Urothelium cell line (cell line): ENCODE results near the gene TAF4.

Source experiments
- DNase-seq: peaks from one replicate; pipeline ENCODE4 v3.0.0; 2011; ENCODE audit warnings: low spot score, mixed read lengths
- FAIRE-seq: peaks from 2 replicates; lab custom pipeline; 2011; peaks lifted over from hg19 to GRCh38; lab: Jason Lieb, UNC

TAF4 gene

GRCh38 chr20:61968036-61968810 is 97.5 kb downstream of the TAF4 start:
- DNase-seq (no peak), FAIRE-seq (no peak)

- DNase-seq: no peak
- FAIRE-seq: no peak
Measured at GRCh38 chr20:61967300-61967699, 98.4 kb downstream of the TAF4 start.

DNA sequence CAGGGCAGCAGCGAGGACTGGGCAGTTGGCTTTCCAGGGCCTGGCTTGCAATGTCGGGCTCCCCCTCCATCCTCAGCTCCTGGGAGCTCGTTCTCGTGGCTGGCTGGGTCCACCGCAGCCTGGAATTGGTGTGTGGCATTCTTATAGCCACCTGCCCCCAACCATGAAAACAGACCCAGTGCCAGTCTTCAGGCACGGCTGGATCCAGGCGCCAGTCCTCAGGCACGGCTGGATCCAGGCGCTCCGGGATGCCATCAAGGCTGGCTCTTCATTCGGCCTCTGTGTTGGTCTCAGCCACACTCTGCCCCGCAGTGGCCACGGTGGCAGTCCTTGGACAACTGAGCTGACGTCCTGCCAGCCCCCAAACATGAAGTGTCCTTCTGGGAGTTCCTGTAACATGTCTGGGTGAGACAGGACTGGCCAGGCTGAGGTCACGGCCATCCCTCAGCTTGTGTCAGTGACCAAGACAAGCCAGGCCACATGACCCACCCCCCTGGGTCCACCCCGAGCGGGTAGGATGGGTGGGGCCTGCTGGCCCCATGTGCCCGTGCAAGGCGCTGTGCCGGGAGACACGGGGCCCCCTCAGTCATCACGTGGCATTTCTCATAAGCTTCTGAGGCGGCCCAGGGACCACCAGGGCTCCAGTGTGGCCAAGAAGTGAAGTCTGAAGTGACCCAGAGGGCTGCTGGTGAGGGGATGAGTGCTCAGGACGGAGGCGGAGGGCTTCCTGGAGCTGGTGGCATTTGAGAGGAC is 99.0 kb downstream of the TAF4 start:
- FAIRE-seq: peak; percentile 32
- no peak for DNase-seq

DNA sequence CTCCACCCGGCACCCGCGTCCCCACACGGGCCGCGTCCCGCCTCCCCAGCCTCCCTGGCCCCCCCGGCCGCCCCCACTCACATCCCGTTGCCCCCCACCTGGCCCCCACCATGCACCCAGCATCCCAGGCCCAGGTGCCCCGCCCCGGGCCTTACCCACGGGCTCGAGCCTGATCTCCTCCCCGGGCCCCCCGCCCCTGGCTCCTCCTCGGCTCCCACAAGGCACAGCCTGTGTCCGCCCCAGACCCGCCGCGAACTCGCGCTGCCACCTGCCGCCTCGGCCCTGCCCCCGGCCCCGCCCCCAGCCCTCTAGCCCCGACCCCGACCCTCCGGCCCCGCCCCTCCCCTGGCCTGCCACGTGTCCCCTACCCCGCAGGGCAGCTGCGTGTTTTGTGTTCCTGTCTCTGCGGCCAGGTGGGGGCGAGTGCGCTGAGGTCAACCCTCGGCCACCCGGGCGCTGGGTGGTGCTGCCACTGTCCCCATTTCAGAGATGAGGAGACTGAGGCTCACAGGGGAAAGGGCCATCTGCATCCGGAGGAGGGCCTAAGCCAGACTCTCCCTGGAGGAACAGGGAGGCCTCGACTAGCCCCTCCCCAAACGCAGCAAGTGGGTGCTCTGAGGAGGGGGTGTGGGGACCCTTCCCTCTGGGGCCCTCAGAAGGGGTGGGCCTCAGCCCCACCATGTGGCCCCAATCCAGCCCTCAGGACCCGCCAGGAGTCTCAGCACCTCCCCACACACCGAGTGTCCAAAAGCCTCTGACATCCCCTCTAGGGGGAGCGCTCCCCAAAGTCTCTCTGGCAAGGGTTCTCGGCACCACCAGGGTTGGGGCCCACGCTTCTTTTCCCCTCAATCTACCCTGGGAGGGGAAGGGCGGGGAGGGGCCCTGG is 99.8 kb downstream of the TAF4 start:
- no peak for FAIRE-seq

GRCh38 chr20:61964675-61965605 is 100.7 kb downstream of the TAF4 start:
- FAIRE-seq (no peak), DNase-seq (no peak)

More for the DNA sequence above, 99.8 kb downstream of the TAF4 start:
- no peak for DNase-seq

- DNase-seq (no peak), FAIRE-seq (no peak)
Measured at GRCh38 chr20:61963885-61964674, 101.6 kb downstream of the TAF4 start.

- no peak for DNase-seq
- no peak for FAIRE-seq
Measured at GRCh38 chr20:61963149-61963548, 102.5 kb downstream of the TAF4 start.

DNA sequence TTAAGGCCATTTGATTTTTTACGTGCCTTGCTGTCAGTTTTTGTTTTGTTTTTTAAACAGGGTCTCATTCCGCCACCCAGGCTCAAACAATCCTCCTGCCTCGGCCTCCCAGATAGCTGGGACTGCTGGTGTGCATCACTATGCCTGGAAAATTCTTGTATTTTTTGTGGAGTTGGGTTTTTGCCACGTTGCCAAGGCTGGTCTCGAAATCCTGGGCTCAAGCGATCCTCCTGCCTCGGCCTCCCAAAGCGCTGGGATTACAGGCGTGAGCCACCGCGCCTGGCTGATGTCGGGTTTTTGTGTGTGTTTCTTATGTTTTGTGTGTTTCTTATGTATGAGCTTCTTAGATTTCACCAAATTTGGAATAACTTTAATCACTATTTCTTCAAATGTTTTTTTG is 104.8 kb downstream of the TAF4 start:
- FAIRE-seq (no peak), DNase-seq (no peak)

- DNase-seq (no peak), FAIRE-seq (no peak)
Measured at GRCh38 chr20:61958773-61959700, 106.6 kb downstream of the TAF4 start.

DNA sequence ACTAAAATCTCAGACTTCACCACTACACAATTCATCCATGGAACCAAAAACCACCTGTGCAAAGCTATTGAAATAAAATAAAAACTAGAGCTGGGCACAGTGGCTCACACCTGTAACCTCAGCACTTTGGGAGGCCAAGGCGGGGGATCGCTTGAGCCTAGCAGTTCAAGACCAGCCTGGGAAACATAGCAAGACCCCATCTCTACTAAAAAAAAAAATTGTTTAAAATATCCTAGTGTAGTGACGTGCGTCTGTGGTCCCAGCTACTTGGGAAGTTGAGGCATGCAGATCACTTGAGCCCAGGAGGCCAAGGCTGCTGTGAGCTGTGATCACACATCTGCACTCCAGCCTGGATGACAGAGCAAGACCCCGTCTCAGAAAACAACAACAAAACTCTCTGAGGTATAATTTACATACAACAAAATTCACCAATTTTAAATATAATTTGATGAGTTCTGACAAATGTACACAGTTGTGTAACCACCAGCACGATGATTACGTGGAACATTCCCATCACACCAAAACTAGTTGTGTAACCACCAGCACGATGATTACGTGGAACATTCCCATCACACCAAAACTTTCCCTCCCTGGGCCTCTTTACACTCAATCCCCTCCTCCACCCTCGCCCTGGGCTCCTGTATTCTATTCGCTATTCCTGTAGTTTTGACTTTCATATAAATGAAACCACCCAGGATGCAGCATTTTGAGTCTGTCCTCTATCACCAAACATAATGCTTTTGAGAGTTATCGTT is 107.5 kb downstream of the TAF4 start:
- DNase-seq (no peak), FAIRE-seq (no peak)

DNA sequence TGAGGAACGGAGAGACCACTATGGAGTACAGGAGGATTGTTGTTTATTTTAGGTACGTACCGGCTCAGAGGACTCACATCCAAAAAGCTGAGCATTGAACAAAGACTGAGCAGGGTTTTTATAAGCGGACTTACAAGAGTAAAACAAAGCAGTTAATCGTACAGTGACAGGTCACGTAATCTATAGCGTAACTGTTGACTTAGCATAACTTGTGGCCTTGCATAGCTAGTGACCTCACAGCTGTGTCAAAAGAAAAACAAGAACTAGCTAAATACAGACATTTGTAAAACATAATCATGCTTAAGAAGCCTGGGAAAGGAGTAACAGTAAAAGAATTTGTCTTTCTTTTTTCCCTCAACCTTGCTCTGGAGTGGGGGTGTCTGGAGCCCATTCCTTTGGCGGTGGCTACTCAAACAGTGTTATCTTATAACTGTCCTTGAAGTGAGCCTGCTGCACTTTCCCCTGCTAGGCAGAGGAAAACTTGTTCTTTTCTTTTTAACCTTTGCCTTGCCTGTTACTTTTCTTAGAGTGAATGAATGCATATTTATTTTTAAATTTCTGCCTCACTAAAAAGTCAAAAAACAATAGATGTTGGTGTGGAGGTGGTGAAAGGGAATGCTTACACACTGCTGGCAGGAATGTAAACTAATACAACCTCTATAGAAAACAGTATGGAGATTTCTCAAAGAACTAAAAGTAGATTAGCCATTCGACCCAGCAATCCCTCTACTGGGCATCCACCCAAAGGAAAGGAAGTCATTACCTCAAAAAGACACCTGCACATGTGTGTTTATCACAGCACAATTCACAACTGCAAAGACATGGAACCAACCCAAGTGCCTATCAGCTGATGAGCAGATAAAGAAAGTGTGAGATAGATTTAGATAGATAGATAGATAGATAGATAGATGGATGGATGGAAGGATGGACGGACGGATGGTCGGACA is 109.0 kb downstream of the TAF4 start:
- FAIRE-seq: no peak
- no peak for DNase-seq

DNA sequence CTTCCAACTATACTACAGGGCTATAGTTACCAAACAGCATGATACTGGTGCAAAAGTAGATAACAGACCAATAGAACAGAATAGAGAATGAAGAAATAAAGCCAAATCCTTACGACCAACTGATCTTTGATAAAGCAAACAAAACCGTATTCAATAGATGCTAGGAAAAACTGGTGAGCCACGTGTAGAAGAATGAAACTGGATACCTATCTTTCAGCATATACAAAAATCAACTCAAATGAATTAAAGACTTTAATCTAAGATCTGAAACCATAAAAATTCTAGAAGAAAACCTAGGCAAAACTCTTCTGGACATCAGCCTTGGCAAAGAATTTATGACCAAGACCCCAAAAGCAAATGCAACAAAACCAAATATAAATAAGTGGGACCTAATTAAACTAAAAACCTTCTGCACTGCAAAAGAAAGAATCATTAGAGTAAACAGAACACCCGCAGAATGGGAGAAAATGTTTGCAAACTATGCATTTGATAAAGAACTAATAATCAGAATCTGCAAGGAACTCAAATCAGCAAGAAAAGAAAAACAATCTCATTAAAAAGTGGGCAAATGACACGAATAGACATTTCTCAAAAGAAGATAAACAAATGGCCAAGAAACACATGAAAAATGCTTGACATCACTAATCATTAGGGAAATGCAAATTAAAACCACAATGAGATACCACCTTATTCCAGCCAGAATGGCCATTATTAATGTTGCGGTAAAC is 109.8 kb downstream of the TAF4 start:
- DNase-seq: no peak
- FAIRE-seq: no peak

DNA sequence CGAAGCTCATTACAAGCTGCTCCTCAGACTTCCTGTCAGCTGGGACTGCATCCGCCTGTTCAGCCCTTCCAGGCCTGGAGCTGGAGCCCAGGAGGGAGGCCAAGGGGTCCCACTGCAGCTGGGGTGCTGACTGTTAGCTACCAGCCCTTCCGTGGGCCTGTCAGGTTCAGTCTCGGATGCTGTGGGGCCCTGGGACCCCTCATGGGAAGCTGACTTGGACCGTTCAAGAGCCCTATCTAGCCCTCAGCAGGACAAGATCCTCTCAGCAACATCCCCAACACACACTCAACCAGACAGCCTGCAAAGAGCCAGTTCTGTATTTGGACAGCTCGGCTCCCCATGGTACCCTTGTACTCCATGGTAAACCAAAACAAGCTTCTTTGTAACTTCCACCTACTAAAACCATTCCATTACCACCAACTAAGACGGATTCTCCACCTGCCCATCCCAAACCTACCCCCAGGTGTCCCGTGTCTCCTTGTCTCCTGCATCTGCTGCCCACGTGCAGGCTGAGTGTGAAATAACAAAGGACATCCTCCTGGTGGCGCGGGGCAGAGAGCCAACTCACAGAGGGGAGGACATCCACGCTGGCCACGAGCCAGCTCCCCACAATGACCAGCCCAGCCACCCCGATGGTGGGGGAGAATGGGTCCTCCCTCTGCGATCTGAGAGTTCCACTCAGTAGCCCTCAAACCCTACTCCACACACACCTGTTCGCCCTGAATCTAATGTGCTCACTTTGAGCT is 111.2 kb downstream of the TAF4 start:
- no peak for DNase-seq
- FAIRE-seq: no peak

- FAIRE-seq (no peak), DNase-seq (no peak)
Measured at GRCh38 chr20:61953037-61954021, 112.4 kb downstream of the TAF4 start.
